Measurements from ENCODE around the gene MCM3AP. TPM values are rescaled to one million over a fixed set of nuclear protein-coding genes. Genes with fewer than 3 reads are reported as not detected.

MCM3AP gene
- total and polyA plus RNA-seq, 9 of the 15 experiments (the other 6 are each of a cell fraction or from before 2014, with no cell fraction given) = 6.5 to 179 (median 69.6) TPM

- TF ChIP-seq NR0B1 (IDR thresholded peaks at IDR 0.05; ENCODE audit: partially characterized antibody) (no peak), SFPQ (IDR thresholded peaks at IDR 0.05; ENCODE audit: low read depth, low read length) (no peak), NUFIP1 (IDR thresholded peaks at IDR 0.05; ENCODE audit: partially characterized antibody) (no peak), DPF2 (IDR thresholded peaks at IDR 0.05) (peak; percentile 38; the same call in 1 of the 2 replicates), TEAD1 (CRISPR knock-in tag; IDR thresholded peaks at IDR 0.05) (0 out of 4 replicates have a peak, but pooled peaks of 1 of the 2 experiments have one; percentile 26), SNIP1 (IDR thresholded peaks at IDR 0.05; ENCODE audit: low read depth) (no peak), ATF3 (IDR thresholded peaks at IDR 0.05) (peak; percentile 63), ATF3 (CRISPR knock-in tag; conservative IDR thresholded peaks at IDR 0.05) (no peak), OTX1 (CRISPR knock-in tag; IDR thresholded peaks at IDR 0.05) (0 out of 2 replicates have a peak, but pooled peaks have one; percentile 6), MNT (conservative IDR thresholded peaks at IDR 0.05) (no peak), PKNOX1 (IDR thresholded peaks at IDR 0.05) (0 out of 2 replicates have a peak, but pooled peaks have one; percentile 49), HDGF (IDR thresholded peaks at IDR 0.05) (0 out of 2 replicates have a peak, but pooled peaks have one; percentile 29)
Measured at GRCh38 chr21:46304955-46305354, 19.5 kb upstream of the MCM3AP start (continued).

All from K562 (cell line).